IMR-90 (cell line): ENCODE measurements around the gene C11orf68.

ENCODE experiments used
- BHLHE40 ChIP-seq: fragments of 150-350 bp; IDR thresholded peaks from 2 replicates; pipeline ENCODE4 v1.6.1; 2016; ENCODE audit warnings: mild to moderate bottlenecking, low read depth, low read length
- CEBPB ChIP-seq: IDR thresholded peaks from 2 replicates; pipeline ENCODE4 v1.6.1; 2012; ENCODE audit warnings: low read depth, low read length, improper control_type of control experiment
- CHD1 ChIP-seq: IDR thresholded peaks from 2 replicates; pipeline ENCODE4 v1.6.1; 2012; ENCODE audit warnings: low read depth, low read length, improper control_type of control experiment
- FOS ChIP-seq: fragments of 150-350 bp; IDR thresholded peaks from 2 replicates; pipeline ENCODE4 v1.6.1; 2016; ENCODE audit warnings: low read depth, low read length
- MAFK ChIP-seq: IDR thresholded peaks from 2 replicates; pipeline ENCODE4 v1.6.1; 2012; ENCODE audit warnings: low read depth, low read length, improper control_type of control experiment
- MAZ ChIP-seq: IDR thresholded peaks from 2 replicates; pipeline ENCODE4 v1.6.1; 2012; ENCODE audit warnings: low read depth, mild to moderate bottlenecking, low read length, improper control_type of control experiment, moderate library complexity, borderline replicate concordance
- MXI1 ChIP-seq: IDR thresholded peaks from 2 replicates; pipeline ENCODE4 v1.6.1; 2012; ENCODE audit warnings: low read depth, mild to moderate bottlenecking, low read length, moderate library complexity, borderline replicate concordance
- NFE2L2 ChIP-seq: fragments of 150-350 bp; IDR thresholded peaks from 2 replicates; pipeline ENCODE4 v1.6.1; 2016; ENCODE audit warnings: low read depth, mild to moderate bottlenecking, low read length
- POLR2A ChIP-seq: IDR thresholded peaks from 2 replicates; pipeline ENCODE4 v1.6.1; 2012; ENCODE audit warnings: mild to moderate bottlenecking, low read depth, low read length
- RAD21 ChIP-seq: IDR thresholded peaks from 2 replicates; pipeline ENCODE4 v1.6.1; 2012; ENCODE audit warnings: low read length, improper control_type of control experiment
- SMC3 ChIP-seq: fragments of 150-350 bp; IDR thresholded peaks from 2 replicates; pipeline ENCODE4 v1.6.1; 2016; ENCODE audit warnings: low read depth, mild to moderate bottlenecking, antibody characterized with exemption, low read length, moderate library complexity
- TF ChIP-seq, protein P1 (sequence below): conservative IDR thresholded peaks from 2 replicates; pipeline ENCODE4 v1.5.1; 2012; ENCODE audit warnings: mild to moderate bottlenecking, low read depth, low read length, improper control_type of control experiment
- TF ChIP-seq, protein P2 (sequence below): fragments of 150-350 bp; IDR thresholded peaks from 2 replicates; pipeline ENCODE4 v1.6.1; 2017; ENCODE audit warnings: mild to moderate bottlenecking, antibody characterized with exemption, low read length, low read depth
- TF ChIP-seq, protein P3 (sequence below): fragments of 150-350 bp; IDR thresholded peaks from 2 replicates; pipeline ENCODE4 v1.6.1; 2016; ENCODE audit warnings: low read depth, mild to moderate bottlenecking, low read length, moderate library complexity, borderline replicate concordance

DNA sequence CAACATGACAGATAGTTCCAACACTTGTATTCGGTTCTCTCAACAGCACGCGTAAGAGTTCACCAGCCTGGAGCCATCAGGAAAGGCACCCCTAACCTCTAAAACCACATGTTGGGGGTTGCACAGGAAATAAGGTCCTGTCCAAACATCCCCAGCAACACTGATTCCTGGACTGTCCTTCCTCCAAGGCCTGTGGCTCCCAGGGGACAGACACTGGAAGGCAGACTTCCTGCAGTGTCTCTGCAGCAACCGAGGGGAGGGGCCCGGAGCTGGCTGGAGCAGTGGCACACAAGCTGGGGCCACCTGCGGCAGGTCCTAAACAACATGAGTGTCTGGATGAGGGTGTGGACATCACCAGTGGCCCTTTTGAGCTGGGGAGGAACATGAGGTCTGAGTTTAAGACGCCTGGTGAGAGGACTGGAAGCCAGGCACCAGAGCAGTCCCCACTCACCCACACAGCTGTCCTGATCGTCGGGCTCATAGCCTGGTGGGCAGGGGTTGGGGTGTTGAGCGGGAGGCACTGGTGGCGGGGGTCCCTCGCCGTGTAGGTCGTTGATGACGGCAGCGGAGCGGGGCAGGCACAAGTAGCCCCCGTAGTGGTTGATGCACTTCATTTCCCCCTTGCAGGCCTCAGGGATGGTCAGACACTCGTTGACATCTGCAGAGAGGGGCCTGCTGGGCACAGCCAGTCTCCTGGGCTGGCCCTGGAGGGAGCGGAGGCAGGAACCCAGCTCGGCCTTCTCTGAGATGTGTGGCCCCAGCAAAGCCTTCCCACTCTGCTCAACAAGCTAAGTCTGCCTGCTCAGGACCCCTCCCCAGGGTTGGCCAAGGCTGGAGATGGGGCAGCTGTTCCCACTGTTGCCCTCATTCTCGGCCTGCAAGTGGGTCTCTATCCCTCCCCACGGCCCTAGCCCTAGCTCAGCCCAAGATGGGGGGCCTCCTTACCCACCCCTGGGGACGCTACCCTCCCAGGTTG, 47.9 kb downstream of the C11orf68 start:
- TF ChIP-seq, protein P1, sequence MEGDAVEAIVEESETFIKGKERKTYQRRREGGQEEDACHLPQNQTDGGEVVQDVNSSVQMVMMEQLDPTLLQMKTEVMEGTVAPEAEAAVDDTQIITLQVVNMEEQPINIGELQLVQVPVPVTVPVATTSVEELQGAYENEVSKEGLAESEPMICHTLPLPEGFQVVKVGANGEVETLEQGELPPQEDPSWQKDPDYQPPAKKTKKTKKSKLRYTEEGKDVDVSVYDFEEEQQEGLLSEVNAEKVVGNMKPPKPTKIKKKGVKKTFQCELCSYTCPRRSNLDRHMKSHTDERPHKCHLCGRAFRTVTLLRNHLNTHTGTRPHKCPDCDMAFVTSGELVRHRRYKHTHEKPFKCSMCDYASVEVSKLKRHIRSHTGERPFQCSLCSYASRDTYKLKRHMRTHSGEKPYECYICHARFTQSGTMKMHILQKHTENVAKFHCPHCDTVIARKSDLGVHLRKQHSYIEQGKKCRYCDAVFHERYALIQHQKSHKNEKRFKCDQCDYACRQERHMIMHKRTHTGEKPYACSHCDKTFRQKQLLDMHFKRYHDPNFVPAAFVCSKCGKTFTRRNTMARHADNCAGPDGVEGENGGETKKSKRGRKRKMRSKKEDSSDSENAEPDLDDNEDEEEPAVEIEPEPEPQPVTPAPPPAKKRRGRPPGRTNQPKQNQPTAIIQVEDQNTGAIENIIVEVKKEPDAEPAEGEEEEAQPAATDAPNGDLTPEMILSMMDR, result no peak
- TF ChIP-seq SMC3 (no peak), POLR2A (no peak; the same call in 1 of the 2 replicates), MXI1 (no peak), RAD21 (no peak), FOS (no peak), MAZ (no peak), CHD1 (no peak), CEBPB (no peak), NFE2L2 (no peak), BHLHE40 (no peak), MAFK (no peak)
- TF ChIP-seq, protein P2, sequence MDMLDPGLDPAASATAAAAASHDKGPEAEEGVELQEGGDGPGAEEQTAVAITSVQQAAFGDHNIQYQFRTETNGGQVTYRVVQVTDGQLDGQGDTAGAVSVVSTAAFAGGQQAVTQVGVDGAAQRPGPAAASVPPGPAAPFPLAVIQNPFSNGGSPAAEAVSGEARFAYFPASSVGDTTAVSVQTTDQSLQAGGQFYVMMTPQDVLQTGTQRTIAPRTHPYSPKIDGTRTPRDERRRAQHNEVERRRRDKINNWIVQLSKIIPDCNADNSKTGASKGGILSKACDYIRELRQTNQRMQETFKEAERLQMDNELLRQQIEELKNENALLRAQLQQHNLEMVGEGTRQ, result no peak
- TF ChIP-seq, protein P3, sequence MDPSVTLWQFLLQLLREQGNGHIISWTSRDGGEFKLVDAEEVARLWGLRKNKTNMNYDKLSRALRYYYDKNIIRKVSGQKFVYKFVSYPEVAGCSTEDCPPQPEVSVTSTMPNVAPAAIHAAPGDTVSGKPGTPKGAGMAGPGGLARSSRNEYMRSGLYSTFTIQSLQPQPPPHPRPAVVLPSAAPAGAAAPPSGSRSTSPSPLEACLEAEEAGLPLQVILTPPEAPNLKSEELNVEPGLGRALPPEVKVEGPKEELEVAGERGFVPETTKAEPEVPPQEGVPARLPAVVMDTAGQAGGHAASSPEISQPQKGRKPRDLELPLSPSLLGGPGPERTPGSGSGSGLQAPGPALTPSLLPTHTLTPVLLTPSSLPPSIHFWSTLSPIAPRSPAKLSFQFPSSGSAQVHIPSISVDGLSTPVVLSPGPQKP, result no peak
